PC-3 (cell line): ENCODE measurements around the gene MYL7. TPM values are rescaled to one million over a fixed set of nuclear protein-coding genes. Genes with fewer than 3 reads are reported as not detected.

Experiments
- ATAC-seq: fragments of 200-7000 bp; cut with Tn5 transposase; 2 replicates; pipeline ENCODE4 v1.9.1; 2020; ENCODE audit warnings: mild to moderate bottlenecking, moderate library complexity
- BruUV-seq: library from RNA; stranded (reverse); fragments of 400-500 nt; replicated peaks from 2 replicates; lab custom pipeline; 2021; lab: Mats Ljungman, UMichigan
- CTCF ChIA-PET: fragments of 300-600 bp; sonication (Branson Sonifier 250); formaldehyde crosslinking; loops from one replicate; lab custom pipeline; 2022; ENCODE audit warnings: antibody characterized with exemption; lab: Charles Lee
- POLR2A ChIA-PET: fragments of 300-600 bp; sonication (Branson Sonifier 250); formaldehyde crosslinking; loops from one replicate; lab custom pipeline; 2022; ENCODE audit warnings: antibody characterized with exemption; ENCODE audit not compliant: unreplicated experiment; lab: Charles Lee
- DNase-seq: peaks from one replicate; pipeline ENCODE4 v3.0.0-alpha.2; 2015
- H2AFZ ChIP-seq: fragments of 300-600 bp; sonication (generic); 2 replicates; pipeline ENCODE4 v1.6.0; 2016; ENCODE audit warnings: antibody characterized with exemption, low read length
- H3F3A ChIP-seq: fragments of 300-600 bp; sonication (generic); one replicate; pipeline ENCODE4 v1.6.0; 2017; ENCODE audit warnings: antibody characterized with exemption, low read length, control low read depth, mild to moderate bottlenecking; ENCODE audit not compliant: unreplicated experiment
- H3K27ac ChIP-seq: fragments of 300-600 bp; sonication (generic); 2 replicates; pipeline ENCODE4 v1.5.1; 2016; ENCODE audit warnings: mild to moderate bottlenecking, low read length
- H3K27me3 ChIP-seq: fragments of 300-600 bp; sonication (generic); 2 replicates; pipeline ENCODE4 v1.6.1; 2016; ENCODE audit warnings: low read length, mixed read lengths
- H3K36me3 ChIP-seq: fragments of 300-600 bp; sonication (generic); 2 replicates; pipeline ENCODE4 v1.6.1; 2016; ENCODE audit warnings: low read depth, mixed run types, low read length, mixed read lengths
- H3K4me1 ChIP-seq: fragments of 300-600 bp; sonication (generic); 2 replicates; pipeline ENCODE4 v1.5.1; 2016; ENCODE audit warnings: low read length; ENCODE audit not compliant: insufficient read depth
- H3K4me2 ChIP-seq: fragments of 300-600 bp; sonication (generic); 2 replicates; pipeline ENCODE4 v1.6.0; 2016; ENCODE audit warnings: low read length
- H3K4me3 ChIP-seq: fragments of 300-600 bp; sonication (generic); 2 replicates; pipeline ENCODE4 v1.5.1; 2016; ENCODE audit warnings: mild to moderate bottlenecking, low read length, mixed read lengths
- H3K79me2 ChIP-seq: fragments of 300-600 bp; sonication (generic); 2 replicates; pipeline ENCODE4 v1.6.1; 2017; ENCODE audit warnings: low read length, mixed read lengths
- H3K9ac ChIP-seq: fragments of 300-600 bp; sonication (generic); 2 replicates; pipeline ENCODE4 v1.6.0; 2016; ENCODE audit warnings: mild to moderate bottlenecking, low read length
- H3K9me2 ChIP-seq: fragments of 300-600 bp; sonication (generic); replicated peaks from 2 replicates; pipeline ENCODE4 v1.6.1; 2016; ENCODE audit warnings: mixed run types, low read length, mixed read lengths
- H3K9me3 ChIP-seq: fragments of 300-600 bp; sonication (generic); 2 replicates; pipeline ENCODE4 v1.6.1; 2016; ENCODE audit warnings: low read length, mixed read lengths
- H4K20me1 ChIP-seq: fragments of 300-600 bp; sonication (generic); 2 replicates; pipeline ENCODE4 v1.6.1; 2016; ENCODE audit warnings: low read length, mixed read lengths
- EZH2 ChIP-seq: fragments of 300-600 bp; sonication (generic); IDR thresholded peaks from one replicate; pipeline ENCODE4 v1.6.1; 2017; ENCODE audit warnings: antibody characterized with exemption, mild to moderate bottlenecking, low read length; ENCODE audit not compliant: unreplicated experiment
- EZH2phosphoT487 ChIP-seq: fragments of 300-600 bp; sonication (generic); IDR thresholded peaks from 2 replicates; pipeline ENCODE4 v1.6.1; 2018; ENCODE audit warnings: mild to moderate bottlenecking, antibody characterized with exemption, low read length, borderline replicate concordance
- intact Hi-C: fragments of 100-400 bp; cut with micrococcal nuclease; formaldehyde crosslinking; loops from 2 replicates; pipeline ENCODE4 v1.9.0; 2023
- total RNA-seq: library from RNA; depleted of rRNA; stranded (reverse); fragments of >200 nt; gene quantifications from 2 replicates; pipeline ENCODE4 v1.2.3, GENCODE V29; 2014
- TF ChIP-seq, protein P1 (sequence below): fragments of 300-600 bp; sonication (generic); conservative IDR thresholded peaks from 2 replicates; pipeline ENCODE4 v1.5.1; 2017; ENCODE audit warnings: antibody characterized with exemption, low read depth, mild to moderate bottlenecking, low read length

Gene MYL7
- total RNA-seq, 1 experiment from 2014 or later: not detected

DNA sequence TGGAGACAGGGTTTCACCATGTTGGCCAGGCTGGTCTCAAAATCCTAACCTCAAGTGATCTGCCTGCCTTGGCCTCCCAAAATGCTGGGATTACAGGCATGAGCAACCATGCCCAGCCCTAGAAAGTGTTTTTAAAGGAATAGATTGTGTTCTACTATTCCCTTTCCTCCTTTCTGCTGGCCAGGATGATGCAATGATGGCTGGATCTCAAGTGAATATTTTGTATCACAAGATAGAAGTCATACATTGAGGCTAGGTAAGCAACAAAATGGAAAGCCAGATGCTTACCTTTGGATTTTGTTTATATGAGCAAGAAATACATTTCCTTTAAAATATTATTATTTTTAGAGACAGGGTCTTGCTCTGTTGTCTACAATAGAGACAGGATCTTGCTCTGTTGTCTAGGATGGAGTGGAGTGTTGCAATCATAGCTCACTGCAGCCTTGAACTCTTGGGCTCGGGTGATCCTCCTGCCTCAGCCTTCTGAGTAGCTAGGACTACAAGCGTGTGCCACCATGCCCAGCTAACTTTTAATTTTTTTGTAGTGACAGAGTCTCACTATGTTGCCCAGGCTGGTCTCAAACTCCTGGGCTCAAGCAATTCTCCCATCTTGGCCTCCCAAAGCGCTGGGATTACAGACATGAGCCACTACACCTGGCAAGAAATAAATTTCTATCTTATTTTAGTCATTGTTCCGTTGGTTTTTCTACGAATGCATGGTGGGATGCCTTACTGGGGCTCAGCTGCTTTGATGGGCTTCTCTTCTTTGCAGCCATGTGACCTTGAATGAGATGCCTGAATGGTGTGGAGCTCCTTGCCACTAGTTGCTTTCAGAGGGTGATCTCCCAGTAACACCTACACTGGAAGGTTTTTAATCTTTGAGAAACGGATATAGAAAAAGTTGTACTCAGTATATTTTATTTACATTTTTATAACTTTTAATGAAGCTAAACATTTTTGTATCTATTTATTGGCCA, 42.8 kb downstream of the MYL7 start:
- H3K79me2 ChIP-seq: no peaks in the 10 kb centered on the region
- intact Hi-C loops: no loop called here

DNA sequence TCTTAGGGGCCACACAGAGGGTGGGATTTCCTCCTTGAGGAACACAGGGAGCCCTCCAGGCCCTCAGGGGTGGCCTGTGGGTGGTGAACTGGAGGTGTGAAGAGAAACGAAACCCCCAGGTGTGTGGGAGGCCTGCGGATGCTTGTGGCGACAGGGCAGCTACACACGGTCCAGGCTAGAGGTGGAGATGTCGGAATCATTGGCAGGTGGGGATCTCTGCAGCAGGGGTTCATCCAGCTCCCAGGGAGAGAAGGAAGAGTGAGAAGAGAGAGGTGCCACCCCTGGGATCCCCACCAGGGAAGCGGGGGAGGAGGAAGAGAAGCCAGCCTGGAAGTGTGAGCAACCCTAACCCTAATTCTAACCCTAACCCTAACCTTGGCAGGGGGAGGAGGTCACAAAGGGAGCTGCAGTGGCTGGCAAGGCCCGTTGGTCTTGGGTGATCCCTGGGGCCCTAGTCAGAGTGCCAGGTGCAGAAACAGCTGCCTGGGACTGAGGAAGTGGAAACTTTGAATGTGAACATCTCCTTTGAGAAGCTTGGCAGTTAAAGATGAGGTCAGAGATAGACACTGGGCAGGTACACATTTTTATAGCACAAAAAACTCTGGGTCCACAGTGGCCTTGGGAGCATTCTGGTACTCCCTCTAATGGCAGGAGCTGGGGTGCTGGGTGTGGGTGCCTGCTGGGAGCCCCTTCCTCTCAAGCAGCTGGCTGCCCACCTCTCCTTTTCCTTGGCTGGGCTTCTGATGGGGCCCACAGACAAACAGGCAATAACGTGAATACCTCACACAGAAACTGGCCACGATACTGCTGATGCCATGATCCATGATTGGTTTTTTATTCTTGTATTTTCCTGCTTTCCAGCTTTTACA, 43.8 kb downstream of the MYL7 start:
- H4K20me1 ChIP-seq: no peaks in the 10 kb centered on the region
- CTCF ChIA-PET: no interaction called here
- no peak for ATAC-seq
- H3F3A ChIP-seq: no peaks in the 10 kb centered on the region
- H3K4me2 ChIP-seq: no peak overlapping the region
- TF ChIP-seq, protein P1, sequence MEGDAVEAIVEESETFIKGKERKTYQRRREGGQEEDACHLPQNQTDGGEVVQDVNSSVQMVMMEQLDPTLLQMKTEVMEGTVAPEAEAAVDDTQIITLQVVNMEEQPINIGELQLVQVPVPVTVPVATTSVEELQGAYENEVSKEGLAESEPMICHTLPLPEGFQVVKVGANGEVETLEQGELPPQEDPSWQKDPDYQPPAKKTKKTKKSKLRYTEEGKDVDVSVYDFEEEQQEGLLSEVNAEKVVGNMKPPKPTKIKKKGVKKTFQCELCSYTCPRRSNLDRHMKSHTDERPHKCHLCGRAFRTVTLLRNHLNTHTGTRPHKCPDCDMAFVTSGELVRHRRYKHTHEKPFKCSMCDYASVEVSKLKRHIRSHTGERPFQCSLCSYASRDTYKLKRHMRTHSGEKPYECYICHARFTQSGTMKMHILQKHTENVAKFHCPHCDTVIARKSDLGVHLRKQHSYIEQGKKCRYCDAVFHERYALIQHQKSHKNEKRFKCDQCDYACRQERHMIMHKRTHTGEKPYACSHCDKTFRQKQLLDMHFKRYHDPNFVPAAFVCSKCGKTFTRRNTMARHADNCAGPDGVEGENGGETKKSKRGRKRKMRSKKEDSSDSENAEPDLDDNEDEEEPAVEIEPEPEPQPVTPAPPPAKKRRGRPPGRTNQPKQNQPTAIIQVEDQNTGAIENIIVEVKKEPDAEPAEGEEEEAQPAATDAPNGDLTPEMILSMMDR: no peak
- TF ChIP-seq EZH2 (no peak), EZH2phosphoT487 (no peak)
- H3K36me3 ChIP-seq: no peaks in the 10 kb centered on the region
- H3K9me3 ChIP-seq: no peaks in the 10 kb centered on the region
- H3K27me3 ChIP-seq: no peaks in the 10 kb centered on the region
- H3K79me2 ChIP-seq: no peaks in the 10 kb centered on the region
- H3K9ac ChIP-seq: no peak overlapping the region
- no peak overlapping the region for H3K4me3 ChIP-seq
- H3K4me1 ChIP-seq: no peaks in the 10 kb centered on the region
- intact Hi-C loops: no loop called here
- no peak overlapping the region for H3K27ac ChIP-seq
- no peaks in the 10 kb centered on the region for H3K9me2 ChIP-seq
- no peak for DNase-seq
- no TSS peak for BruUV-seq
- POLR2A ChIA-PET: no interaction called here
- no peak overlapping the region for H2AFZ ChIP-seq

More for the DNA sequence above, 42.8 kb downstream of the MYL7 start:
- DNase-seq (no peak), ATAC-seq (no peak)
- no peaks in the 10 kb centered on the region for H3K4me1 ChIP-seq
- no peaks in the 10 kb centered on the region for H3K9me3 ChIP-seq
- BruUV-seq: no TSS peak
- ChIA-PET CTCF (no interaction called here), POLR2A (interaction anchor here (1.0 kb wide), 1 partner anchor 27 kb away, joined by 3 read pairs; no protein-coding TSS in a partner anchor)
- no peak overlapping the region for H3K4me2 ChIP-seq
- no peaks in the 10 kb centered on the region for H3K27me3 ChIP-seq
- TF ChIP-seq, protein P1: no peak
- TF ChIP-seq EZH2phosphoT487 (no peak), EZH2 (no peak)
- no peak overlapping the region for H3K9ac ChIP-seq
- H2AFZ ChIP-seq: no peak overlapping the region
- no peaks in the 10 kb centered on the region for H3F3A ChIP-seq
- H3K9me2 ChIP-seq: no peaks in the 10 kb centered on the region
- H3K4me3 ChIP-seq: no peak overlapping the region
- no peaks in the 10 kb centered on the region for H4K20me1 ChIP-seq
- no peak overlapping the region for H3K27ac ChIP-seq
- H3K36me3 ChIP-seq: no peaks in the 10 kb centered on the region
